SK-N-SH (cell line): ENCODE results near the gene C12orf43. TPM values are rescaled to one million over a fixed set of nuclear protein-coding genes. Genes with fewer than 3 reads are reported as not detected.

Experiments
- CTCF ChIA-PET: fragments of 300-600, 350-600 bp; formaldehyde crosslinking; extraction: SDS; loops from one replicate; lab custom pipeline; 2021; lab: Yijun Ruan, JAX
- POLR2A ChIA-PET: fragments of 350-600 bp; sonication (Branson Sonifier 250); formaldehyde crosslinking; extraction: SDS; loops from one replicate; lab custom pipeline; 2020; ENCODE audit warnings: antibody characterized with exemption, inconsistent platforms; lab: Yijun Ruan, JAX
- DNase-seq: peaks from one replicate; pipeline ENCODE4 v3.0.0; 2012
- H2AFZ ChIP-seq: fragments of 200-600 bp; sonication (generic); 2 replicates; pipeline ENCODE4 v1.8.1; 2016; ENCODE audit warnings: antibody characterized with exemption, mild to moderate bottlenecking, low read depth
- H3F3A ChIP-seq: fragments of 200-600 bp; sonication (generic); replicated peaks from 2 replicates; pipeline ENCODE3; 2016; ENCODE audit warnings: antibody characterized with exemption, mild to moderate bottlenecking; ENCODE audit not compliant: insufficient read depth
- H3K27ac ChIP-seq, 2 experiments: fragments of 200-500 bp in 1 of 2; fragments of 200-600 bp in 1 of 2; sonication (Bioruptor generic) in 1 of 2; sonication (generic), shearing (Covaris generic) in 1 of 2; 2 replicates each; pipeline versions ENCODE4 v1.5.1 to v1.6.1; 2014 to 2016; ENCODE audit warnings: low read depth in 2 of 2, inconsistent platforms in 1 of 2, low read length in 1 of 2, mild to moderate bottlenecking in 1 of 2, mixed read lengths in 1 of 2
- H3K27me3 ChIP-seq: fragments of 200-600 bp; sonication (generic), shearing (Covaris generic); 2 replicates; pipeline ENCODE4 v1.6.1; 2016; ENCODE audit warnings: mixed run types; ENCODE audit not compliant: insufficient read depth
- H3K36me3 ChIP-seq, 2 experiments: fragments of 200-500 bp in 1 of 2; fragments of 200-600 bp in 1 of 2; sonication (Bioruptor generic) in 1 of 2; sonication (generic) in 1 of 2; replicated peaks in 1 of 2; 2 replicates each; pipeline versions ENCODE3 to v1.5.1; 2014 to 2016; ENCODE audit warnings: low read length in 1 of 2, mild to moderate bottlenecking in 1 of 2; ENCODE audit not compliant: insufficient read depth in 2 of 2, control insufficient read depth in 1 of 2
- H3K4me1 ChIP-seq, 2 experiments: fragments of 200-500 bp in 1 of 2; fragments of 200-600 bp in 1 of 2; sonication (Bioruptor generic) in 1 of 2; sonication (generic), shearing (Covaris generic) in 1 of 2; 2 replicates each; pipeline versions ENCODE4 v1.5.1 to v1.6.1; 2014 to 2016; ENCODE audit warnings: low read depth in 1 of 2, low read length in 1 of 2, mixed run types in 1 of 2; ENCODE audit not compliant: insufficient read depth in 2 of 2, control insufficient read depth in 1 of 2
- H3K4me2 ChIP-seq: fragments of 200-600 bp; sonication (generic), shearing (Covaris generic); 2 replicates; pipeline ENCODE4 v1.6.1; 2017; ENCODE audit warnings: mixed run types
- H3K4me3 ChIP-seq, 2 experiments: fragments of 200-500 bp in 1 of 2; fragments of 200-600 bp in 1 of 2; sonication (Bioruptor generic) in 1 of 2; sonication (generic), shearing (Covaris generic) in 1 of 2; 2 replicates each; pipeline versions ENCODE4 v1.5.1 to v1.8.1; 2014 to 2016; ENCODE audit warnings: low read depth in 2 of 2, inconsistent platforms in 1 of 2, low read length in 1 of 2, mild to moderate bottlenecking in 1 of 2, mixed read lengths in 1 of 2, moderate library complexity in 1 of 2
- H3K79me2 ChIP-seq: fragments of 200-600 bp; sonication (generic); 2 replicates; pipeline ENCODE4 v1.8.1; 2017; ENCODE audit warnings: mild to moderate bottlenecking; ENCODE audit not compliant: insufficient read depth
- H3K9ac ChIP-seq: fragments of 200-600 bp; sonication (generic); 2 replicates; pipeline ENCODE4 v1.6.1; 2017; ENCODE audit warnings: mixed run types
- H3K9me2 ChIP-seq: fragments of 200-600 bp; sonication (generic); 2 replicates; pipeline ENCODE4 v1.6.1; 2017; ENCODE audit warnings: mixed run types
- H3K9me3 ChIP-seq: fragments of 200-600 bp; sonication (generic); 2 replicates; pipeline ENCODE4 v1.6.1; 2017; ENCODE audit warnings: mixed run types, mild to moderate bottlenecking, moderate library complexity
- H4K20me1 ChIP-seq: fragments of 200-600 bp; sonication (generic); 2 replicates; pipeline ENCODE4 v1.6.1; 2017; ENCODE audit warnings: mild to moderate bottlenecking, mixed run types; ENCODE audit not compliant: insufficient read depth
- EP300 ChIP-seq, 2 experiments: IDR thresholded peaks; 2 replicates each; pipeline versions ENCODE4 v1.4.0 to v1.6.1; 2012; ENCODE audit warnings: borderline replicate concordance in 1 of 2, low read depth in 1 of 2, low read length in 1 of 2
- FOSL2 ChIP-seq: IDR thresholded peaks from 2 replicates; pipeline ENCODE4 v1.4.0; 2012; ENCODE audit warnings: low read depth, mild to moderate bottlenecking, moderate library complexity, borderline replicate concordance
- FOXJ3 ChIP-seq: sonication (generic); formaldehyde crosslinking; IDR thresholded peaks from 2 replicates; pipeline ENCODE4 v1.5.1; 2020; ENCODE audit warnings: mild to moderate bottlenecking, missing genetic modification reagents
- FOXM1 ChIP-seq: IDR thresholded peaks from 2 replicates; pipeline ENCODE4 v1.4.0; 2012; ENCODE audit warnings: low read depth, mild to moderate bottlenecking
- GABPA ChIP-seq: IDR thresholded peaks from 2 replicates; pipeline ENCODE4 v1.4.0; 2012; ENCODE audit warnings: low read depth, mild to moderate bottlenecking
- JUND ChIP-seq: IDR thresholded peaks from 2 replicates; pipeline ENCODE4 v1.4.0; 2012
- MEF2A ChIP-seq: IDR thresholded peaks from 2 replicates; pipeline ENCODE4 v1.4.0; 2012; ENCODE audit warnings: low read depth, borderline replicate concordance
- NFIC ChIP-seq: IDR thresholded peaks from 2 replicates; pipeline ENCODE4 v1.4.0; 2012; ENCODE audit warnings: borderline replicate concordance
- NRF1 ChIP-seq: IDR thresholded peaks from 2 replicates; pipeline ENCODE4 v1.6.1; 2012; ENCODE audit warnings: low read depth, mild to moderate bottlenecking, low read length
- RFX5 ChIP-seq: IDR thresholded peaks from 2 replicates; pipeline ENCODE4 v1.6.1; 2012; ENCODE audit warnings: mild to moderate bottlenecking, improper control_type of control experiment, low read length
- SIN3A ChIP-seq: IDR thresholded peaks from 2 replicates; pipeline ENCODE4 v1.6.1; 2012; ENCODE audit warnings: low read depth, mild to moderate bottlenecking, low read length, moderate library complexity, borderline replicate concordance
- TAF1 ChIP-seq: IDR thresholded peaks from 2 replicates; pipeline ENCODE4 v1.6.1; 2012; ENCODE audit warnings: low read depth, mild to moderate bottlenecking, low read length, moderate library complexity, borderline replicate concordance
- TCF12 ChIP-seq: IDR thresholded peaks from 2 replicates; pipeline ENCODE4 v1.4.0; 2012
- TEAD4 ChIP-seq: IDR thresholded peaks from 2 replicates; pipeline ENCODE4 v1.4.0; 2012; ENCODE audit warnings: mild to moderate bottlenecking, borderline replicate concordance; ENCODE audit not compliant: insufficient read depth
- YY1 ChIP-seq: IDR thresholded peaks from 2 replicates; pipeline ENCODE4 v1.4.0; 2012; ENCODE audit warnings: low read depth, mild to moderate bottlenecking
- WGBS: methylation state at CpG from one replicate; pipeline ENCODE4 v1.1.6; 2017; ENCODE audit warnings: low lambda C conversion rate; 5-methylcytosine and 5-hydroxymethylcytosine counted together
- polyA plus RNA-seq, 3 experiments: library from polyadenylated mRNA; depleted of rRNA; stranded (reverse); fragments of >200 nt; gene quantifications; 2 replicates each; pipeline ENCODE4 v1.2.3, GENCODE V29; 2012
- TF ChIP-seq, protein P1 (sequence below): fragments of 150-350 bp; IDR thresholded peaks from 2 replicates; pipeline ENCODE4 v1.6.1; 2017; ENCODE audit warnings: antibody characterized with exemption, low read length, low read depth, borderline replicate concordance
- TF ChIP-seq, protein P2 (sequence below): fragments of 200-600 bp; sonication (generic); IDR thresholded peaks from 2 replicates; pipeline ENCODE4 v1.6.1; 2017; ENCODE audit warnings: antibody characterized with exemption, mild to moderate bottlenecking, moderate library complexity

C12orf43 gene
- polyA plus RNA-seq, 1 of the 3 experiments (the other 2 are of a cell fraction), result 13.9 TPM

DNA sequence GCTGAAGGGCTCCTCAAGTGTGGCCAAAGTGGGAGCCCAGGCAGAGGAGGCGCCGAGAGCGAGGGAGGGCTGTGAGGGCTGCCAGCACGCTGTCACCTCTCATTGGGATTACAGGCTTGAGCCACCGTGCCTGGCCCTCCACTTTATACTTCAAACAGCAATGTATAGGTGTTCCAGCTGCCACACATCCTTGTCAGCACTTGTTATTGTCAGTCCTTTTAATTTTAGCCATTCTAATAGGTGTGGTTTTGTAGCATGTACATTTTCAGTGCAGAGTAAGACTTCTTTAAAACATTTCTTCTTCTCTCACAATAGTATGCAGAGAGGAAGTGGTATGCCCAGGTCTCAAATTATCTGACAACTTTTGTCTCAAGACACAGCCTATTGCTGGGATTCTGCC is 65.5 kb downstream of the C12orf43 start:
- Histone ChIP-seq H3K4me2 (no peak overlapping the region), H3K27ac (no peak overlapping the region), H4K20me1 (no peaks in the 10 kb centered on the region), H3K9ac (no peak overlapping the region), H3K9me3 (no peaks in the 10 kb centered on the region), H3K79me2 (no peaks in the 10 kb centered on the region), H3K27me3 (no peaks in the 10 kb centered on the region), H3K4me3 (no peak overlapping the region), H3K9me2 (no peaks in the 10 kb centered on the region), H2AFZ (no peak overlapping the region), H3F3A (no peaks in the 10 kb centered on the region), H3K36me3 (no peaks in the 10 kb centered on the region), H3K4me1 (no peaks in the 10 kb centered on the region)
- ChIA-PET POLR2A (no interaction called here), CTCF (no interaction called here)
- WGBS, result 89% methylated on average over 5 of the region's 5 CpGs
- no peak for DNase-seq
- TF ChIP-seq FOSL2 (no peak), RFX5 (no peak), SIN3A (no peak), NRF1 (no peak), TCF12 (no peak), FOXM1 (no peak), MEF2A (no peak), NFIC (no peak), TAF1 (no peak), JUND (no peak), EP300 (IDR thresholded peaks at IDR 0.05; ENCODE audit: borderline replicate concordance in 1 of 2, low read depth in 1 of 2, low read length in 1 of 2) (no peak), TEAD4 (no peak), FOXJ3 (CRISPR knock-in tag) (no peak), GABPA (no peak), YY1 (no peak)
- TF ChIP-seq, protein P1, sequence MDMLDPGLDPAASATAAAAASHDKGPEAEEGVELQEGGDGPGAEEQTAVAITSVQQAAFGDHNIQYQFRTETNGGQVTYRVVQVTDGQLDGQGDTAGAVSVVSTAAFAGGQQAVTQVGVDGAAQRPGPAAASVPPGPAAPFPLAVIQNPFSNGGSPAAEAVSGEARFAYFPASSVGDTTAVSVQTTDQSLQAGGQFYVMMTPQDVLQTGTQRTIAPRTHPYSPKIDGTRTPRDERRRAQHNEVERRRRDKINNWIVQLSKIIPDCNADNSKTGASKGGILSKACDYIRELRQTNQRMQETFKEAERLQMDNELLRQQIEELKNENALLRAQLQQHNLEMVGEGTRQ, result no peak
- TF ChIP-seq, protein P2, sequence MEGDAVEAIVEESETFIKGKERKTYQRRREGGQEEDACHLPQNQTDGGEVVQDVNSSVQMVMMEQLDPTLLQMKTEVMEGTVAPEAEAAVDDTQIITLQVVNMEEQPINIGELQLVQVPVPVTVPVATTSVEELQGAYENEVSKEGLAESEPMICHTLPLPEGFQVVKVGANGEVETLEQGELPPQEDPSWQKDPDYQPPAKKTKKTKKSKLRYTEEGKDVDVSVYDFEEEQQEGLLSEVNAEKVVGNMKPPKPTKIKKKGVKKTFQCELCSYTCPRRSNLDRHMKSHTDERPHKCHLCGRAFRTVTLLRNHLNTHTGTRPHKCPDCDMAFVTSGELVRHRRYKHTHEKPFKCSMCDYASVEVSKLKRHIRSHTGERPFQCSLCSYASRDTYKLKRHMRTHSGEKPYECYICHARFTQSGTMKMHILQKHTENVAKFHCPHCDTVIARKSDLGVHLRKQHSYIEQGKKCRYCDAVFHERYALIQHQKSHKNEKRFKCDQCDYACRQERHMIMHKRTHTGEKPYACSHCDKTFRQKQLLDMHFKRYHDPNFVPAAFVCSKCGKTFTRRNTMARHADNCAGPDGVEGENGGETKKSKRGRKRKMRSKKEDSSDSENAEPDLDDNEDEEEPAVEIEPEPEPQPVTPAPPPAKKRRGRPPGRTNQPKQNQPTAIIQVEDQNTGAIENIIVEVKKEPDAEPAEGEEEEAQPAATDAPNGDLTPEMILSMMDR, result no peak
- TF ChIP-seq, all 33 proteins: peak for 0

Other genes starting within 250 kb of the C12orf43 start
- 9.6 and 18.8 TPM in 2 replicates for gene SPPL3, start 112.1 kb downstream of the C12orf43 start, polyA plus RNA-seq (2012; rRNA removed)
- not detected in 2 replicates for gene HNF1A, start 37.9 kb downstream of the C12orf43 start, polyA plus RNA-seq (2012; rRNA removed)
- gene OASL, start 22.8 kb upstream of the C12orf43 start, polyA plus RNA-seq (2012; rRNA removed), result 0.37 and 0.41 TPM in 2 replicates
- gene P2RX7, start 116.4 kb upstream of the C12orf43 start, polyA plus RNA-seq (2012; rRNA removed), result 0.43 and 0.60 TPM in 2 replicates
- 24.2 and 32.2 TPM in 2 replicates for gene P2RX4, start 193.6 kb upstream of the C12orf43 start, polyA plus RNA-seq (2012; rRNA removed)